AG08395 (cell line): Measurements from ENCODE around the gene BCL2.
A peak's percentile ranks its signal among the peaks of the same experiment; 100 is the strongest.

ENCODE experiments used
- DNase-seq: peaks from one replicate; pipeline ENCODE4 v3.0.0; 2012; ENCODE audit warnings: mixed read lengths, low spot score

Gene BCL2

DNA sequence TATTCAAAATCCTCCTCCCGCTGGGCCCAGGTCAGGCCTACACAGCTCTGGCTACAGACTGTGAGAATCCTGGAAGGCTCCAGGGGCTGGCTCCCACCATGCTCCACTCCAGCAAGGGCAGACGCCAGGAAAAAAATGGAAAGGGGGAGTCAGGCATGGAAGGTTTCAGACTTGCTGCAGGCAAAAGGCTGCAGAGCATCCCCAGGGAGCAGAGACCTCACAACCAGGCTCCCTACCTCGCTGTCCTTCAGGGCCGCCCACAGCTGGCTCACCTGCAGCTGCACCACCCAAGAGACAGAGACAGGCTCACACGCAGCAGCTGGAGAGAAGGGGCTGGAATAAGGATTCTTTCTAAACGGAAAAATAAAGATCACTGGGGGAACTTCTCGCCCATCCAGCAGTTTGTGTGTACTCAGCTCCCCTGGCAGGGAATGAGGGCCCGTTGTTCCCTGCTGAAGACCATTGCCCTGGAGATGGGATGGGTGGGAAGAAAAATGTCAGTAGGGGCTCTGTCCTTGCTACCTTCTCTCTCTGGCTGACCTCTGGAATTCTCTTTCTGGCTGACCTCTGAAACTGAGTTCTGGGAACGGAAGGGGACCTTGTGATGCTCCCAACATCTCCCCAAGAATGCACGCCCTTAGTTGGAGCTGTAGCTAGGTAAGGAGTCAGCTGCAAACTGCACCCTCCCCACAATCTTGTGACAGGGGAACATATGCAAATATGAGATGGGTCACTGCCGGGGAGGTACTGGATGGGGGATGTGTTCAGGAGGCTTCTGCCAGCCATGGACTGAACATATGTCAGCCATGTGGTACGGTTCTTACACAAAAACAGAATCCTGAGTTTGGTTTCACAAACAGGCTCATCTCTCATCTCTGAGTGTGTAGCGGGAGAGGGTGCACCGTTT, 34.5 kb downstream of the BCL2 start:
- no peak for DNase-seq

- no peak for DNase-seq
Observed at GRCh38 chr18:63284173-63284799, 35.3 kb downstream of the BCL2 start.

DNA sequence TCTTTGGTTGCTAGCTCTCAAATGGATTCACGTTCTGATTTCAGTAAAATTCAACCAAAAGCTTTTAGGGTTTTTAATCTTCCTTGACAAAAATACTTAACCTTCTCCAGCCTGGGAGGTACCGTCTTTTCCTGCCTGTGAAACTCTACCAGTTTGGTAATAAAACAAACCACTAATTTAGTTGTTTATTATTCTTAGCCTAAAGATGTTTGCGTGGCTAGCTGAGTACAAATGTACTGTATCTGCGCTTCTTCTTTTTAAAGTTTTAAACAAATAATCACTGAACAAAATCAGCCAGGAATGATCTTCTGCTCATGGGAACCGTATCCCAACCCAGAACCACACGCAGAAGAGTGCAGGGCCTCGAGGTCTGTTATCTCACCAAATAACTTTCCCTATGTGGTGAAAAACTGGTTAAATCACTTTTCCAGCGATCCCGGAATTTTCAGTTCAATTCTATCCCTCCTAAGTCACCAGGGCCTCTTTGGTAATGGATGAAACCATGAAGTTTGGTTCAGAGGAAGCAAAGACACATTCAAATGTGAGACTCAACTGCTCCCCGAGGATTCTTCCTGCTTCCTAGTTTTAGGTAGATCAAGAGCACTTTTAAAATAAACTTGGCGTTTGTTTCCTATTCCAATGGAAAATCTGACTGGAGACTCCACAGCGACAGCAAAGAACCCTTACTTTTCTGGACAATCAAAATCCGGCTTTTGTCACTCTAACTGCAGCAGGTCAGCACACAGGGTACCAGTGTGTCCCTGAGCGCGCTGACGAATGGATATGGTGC, 36.1 kb downstream of the BCL2 start:
- no peak for DNase-seq

DNA sequence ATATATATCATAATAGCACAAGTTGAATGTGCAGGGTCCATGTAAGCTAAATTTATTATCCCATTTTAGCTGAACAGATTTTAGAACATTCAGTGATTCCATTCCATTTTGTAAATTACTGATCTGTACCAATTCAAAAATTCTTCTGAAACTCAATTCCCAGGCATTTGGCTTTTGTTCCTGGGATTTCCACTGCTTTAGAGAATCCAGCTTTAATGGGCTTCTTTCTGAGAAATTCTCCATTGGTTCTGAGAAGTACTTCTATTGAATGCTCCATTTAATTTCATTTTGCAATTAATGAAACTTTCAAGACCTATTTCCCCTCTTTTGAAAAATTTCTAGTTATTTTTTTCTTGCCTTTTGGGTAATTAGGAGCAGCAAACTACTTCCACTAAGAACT, 36.8 kb downstream of the BCL2 start:
- no peak for DNase-seq

- DNase-seq = no peak
Observed at GRCh38 chr18:63273222-63273927, 46.2 kb downstream of the BCL2 start.

GRCh38 chr18:63272638-63273037, 46.9 kb downstream of the BCL2 start:
- DNase-seq = no peak

DNA sequence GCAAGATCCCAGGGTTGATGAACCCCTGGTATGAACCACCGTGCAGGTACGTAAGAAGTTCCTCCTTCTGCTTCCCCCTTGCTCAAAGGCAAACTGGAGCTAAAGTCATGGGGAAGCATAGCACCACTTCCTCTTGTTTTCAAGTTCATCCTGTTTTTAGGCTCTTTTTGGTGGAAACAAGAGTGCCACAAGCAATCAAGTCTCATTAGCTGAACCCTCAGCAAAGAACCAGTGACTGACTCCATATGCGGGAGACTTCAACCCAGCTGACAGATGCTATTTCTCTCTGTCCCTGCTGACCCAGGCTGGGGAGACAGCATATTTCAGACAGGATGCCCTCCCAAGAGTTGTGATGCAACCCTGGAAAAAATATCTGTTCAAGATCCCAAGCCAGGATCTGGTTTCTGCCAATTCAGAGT, 47.7 kb downstream of the BCL2 start:
- DNase-seq = peak; percentile 4

DNA sequence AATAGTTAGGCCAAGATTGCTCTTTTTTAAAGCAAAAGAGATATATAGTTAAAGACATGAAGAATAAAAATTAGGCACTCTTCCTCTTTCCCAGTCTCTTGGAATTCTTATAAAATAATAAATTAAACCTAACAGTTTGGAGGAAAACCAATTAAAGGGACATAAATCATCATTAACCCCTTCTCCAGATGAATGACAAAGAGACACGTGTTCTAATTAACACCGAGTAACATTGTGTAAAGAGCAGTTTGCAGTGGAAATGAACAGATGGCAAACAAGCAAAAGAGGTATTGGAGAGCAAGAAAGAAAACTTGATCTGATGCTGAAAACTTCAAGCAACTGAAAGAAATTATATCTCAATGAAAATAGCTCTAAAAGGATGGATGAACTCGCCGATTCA, 48.4 kb downstream of the BCL2 start:
- DNase-seq = no peak

DNA sequence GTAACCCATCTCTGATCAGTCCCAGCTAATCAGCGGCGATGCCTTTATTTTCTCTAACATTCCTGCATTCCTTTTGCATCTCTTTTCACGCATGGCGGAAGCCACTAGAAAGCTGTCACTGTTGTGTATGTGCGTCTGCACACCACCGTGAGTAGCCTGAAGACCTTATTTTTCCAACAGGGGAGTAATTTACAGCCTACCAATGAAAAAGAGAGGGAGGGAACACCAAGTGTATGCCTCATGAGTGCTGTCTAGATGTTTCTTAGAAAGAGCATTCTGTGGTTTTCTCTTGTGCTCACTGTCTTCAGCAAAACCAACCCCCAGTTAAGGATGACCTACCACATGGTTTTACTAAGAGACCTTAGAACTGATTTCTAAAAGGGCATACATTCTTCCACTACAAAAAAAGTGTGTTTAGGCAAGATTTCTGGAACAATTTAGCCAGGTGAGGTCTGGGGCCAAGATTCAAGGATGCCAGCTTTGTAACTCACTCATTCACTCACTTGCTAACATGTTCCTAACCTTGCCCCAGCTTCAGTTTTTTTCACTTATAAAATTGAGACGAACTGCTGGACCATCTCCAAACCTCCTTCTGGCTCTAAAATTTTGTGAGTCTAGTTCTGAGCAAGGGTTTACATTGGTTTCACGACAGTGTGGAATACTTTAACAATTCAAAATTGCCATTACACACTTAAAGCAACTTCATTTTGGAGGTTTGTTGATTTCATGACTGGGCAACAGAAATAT, 51.4 kb downstream of the BCL2 start:
- DNase-seq = peak; percentile 20

DNA sequence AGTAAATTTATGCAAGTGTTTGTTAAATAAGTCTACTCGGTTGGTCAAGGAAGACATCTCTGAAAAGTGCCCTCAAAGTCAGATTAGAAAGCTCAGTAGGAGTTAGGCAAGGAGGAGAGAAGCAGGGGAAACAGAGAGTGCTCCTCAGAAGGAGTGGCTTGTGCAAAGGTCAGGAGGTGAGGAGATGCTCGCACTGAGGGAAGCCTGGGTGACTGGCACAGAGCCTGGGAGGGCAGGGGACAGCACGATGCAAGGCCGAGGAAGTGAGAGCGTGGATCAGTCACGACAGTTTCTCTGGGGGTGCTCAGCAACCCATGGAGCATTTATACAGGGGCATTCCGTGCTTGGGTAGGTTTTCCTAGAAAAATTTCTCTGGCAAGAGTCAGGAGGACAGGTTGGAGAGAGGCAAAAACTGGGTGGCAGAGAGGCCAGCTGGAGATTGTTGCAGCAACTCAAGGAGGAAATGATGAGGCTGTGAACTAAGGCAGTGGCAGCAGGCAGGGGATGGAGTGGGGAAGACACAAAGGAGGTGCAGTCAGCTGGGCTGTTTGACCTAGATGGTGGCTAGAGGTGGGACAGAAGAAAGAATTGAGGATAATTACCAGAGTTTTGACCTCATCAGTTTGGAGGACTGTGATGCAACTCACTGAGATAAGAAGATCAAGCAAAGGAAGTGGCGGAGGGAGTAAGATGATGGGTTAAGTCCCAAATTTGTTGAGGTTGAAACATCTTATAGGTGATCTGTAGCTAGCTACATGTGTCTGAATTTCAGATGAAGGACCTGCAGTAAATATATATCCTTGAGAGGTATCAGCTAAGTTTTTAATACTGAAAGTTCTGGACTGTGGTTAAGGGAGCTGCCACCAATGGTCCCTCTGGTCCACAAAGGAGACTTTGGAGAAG, 52.4 kb downstream of the BCL2 start:
- no peak for DNase-seq

DNA sequence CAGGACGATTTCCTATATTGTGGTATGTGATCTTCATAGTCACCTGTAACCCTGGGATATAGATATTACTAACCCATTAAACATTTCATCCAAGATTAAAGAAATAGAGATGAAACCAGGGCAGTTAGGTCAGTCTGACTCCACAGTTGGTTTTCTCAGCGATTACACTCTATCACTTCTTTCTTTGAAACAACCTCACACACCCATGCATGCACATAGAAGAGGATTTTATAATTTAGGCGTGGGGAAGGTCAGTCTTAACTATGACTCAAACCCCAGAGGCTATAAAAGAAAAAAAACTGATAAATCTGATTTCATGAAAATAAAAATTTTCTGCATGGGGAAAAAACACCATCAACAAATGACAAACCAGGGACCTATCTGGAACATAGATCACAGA, 54.2 kb downstream of the BCL2 start:
- no peak for DNase-seq

DNA sequence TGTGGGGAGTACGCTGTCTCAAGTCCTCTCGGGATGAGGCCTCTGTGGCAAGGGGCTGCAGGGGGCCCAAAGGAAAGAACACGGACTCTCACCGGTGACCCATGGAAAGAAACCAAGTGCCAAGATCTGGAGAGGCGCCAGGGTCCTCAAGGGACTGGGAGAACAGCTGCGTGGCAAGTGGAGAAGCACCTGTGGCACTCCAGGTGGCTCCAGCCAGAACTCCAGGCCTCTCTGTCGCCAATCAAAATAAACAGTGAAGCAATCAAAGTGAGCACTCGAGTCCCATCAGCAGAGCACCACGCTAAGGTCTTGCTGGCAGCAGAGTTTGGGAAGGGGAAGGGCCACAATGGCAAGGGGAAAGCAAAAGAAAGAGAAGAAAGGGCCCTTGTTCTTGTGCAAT, 54.7 kb downstream of the BCL2 start:
- DNase-seq = no peak

DNA sequence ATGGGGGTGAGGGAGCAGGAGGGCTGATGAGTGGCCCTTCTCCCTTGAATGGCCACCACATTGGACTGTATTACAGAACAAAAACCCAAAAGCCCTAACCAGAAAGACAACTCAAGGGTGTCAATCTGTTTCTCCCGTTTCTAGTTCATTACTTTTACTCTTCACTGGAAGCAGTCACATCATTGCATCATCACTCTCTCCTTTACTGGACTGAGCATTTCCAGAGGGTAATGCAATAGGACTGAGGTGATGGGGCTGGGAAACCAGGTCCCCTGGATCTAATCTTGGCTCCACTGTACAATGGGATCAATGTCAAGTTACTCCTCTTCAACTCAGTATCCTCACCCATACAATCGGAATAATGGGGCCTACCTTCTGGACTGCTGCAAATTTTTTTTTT, 56.1 kb downstream of the BCL2 start:
- no peak for DNase-seq

DNA sequence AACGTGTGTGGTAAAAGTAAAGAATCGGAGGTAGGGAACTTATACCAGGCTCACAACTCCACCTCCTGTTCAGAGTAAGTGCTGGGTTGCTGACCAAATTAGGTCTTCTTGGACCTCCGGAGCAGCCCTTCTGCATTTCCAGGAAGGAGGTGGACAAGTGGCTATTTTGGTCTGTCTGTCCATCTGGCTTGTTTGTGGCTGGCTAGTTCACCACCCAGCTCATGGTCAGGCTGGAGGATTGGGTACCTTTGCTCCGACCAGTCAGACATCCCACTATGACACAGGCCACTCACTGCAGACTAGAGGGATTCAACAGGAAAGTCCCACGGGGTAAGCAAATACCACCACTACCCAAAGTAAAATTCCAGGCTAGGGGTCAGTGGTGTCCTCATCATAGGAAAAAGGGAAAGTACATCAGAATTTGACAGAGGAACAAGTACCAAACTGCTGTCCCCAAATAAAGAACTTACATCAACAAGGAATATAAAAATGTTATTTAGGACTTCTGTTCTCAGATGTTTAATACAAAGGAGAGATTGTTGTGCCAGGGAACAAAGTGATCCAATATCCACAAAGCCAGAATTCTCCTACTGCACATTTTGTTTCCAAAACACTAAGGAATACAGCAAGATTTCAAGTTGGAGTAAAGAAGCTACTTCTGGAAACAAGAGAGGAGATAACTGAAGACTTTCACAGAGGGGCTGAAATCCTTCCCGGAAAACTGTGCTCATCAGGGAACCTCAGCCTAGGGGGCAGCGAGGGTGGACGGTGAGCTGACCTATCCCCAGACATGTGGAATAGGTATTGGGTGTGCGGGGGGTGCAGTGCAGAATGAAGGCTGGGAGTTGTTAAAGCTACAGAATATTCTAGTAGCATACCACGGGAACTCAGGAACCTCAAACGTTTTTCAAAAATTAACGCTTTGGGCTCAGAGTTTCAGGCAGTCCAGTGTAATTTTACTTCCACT, 56.9 kb downstream of the BCL2 start:
- DNase-seq = no peak

- no peak for DNase-seq
Observed at GRCh38 chr18:63261029-63261428, 58.5 kb downstream of the BCL2 start.

GRCh38 chr18:63260380-63260754, 59.2 kb downstream of the BCL2 start:
- no peak for DNase-seq

GRCh38 chr18:63259567-63260379, 59.8 kb downstream of the BCL2 start:
- no peak for DNase-seq
